Activated T-cell treated with anti-CD3 and anti-CD28 coated beads, Interleukin-2, amount 50 U/mL, for 1 hour (primary cell): Measurements from ENCODE around the gene TEX50.
A peak's percentile ranks its signal among the peaks of the same experiment; 100 is the strongest.
"Not testable (repeated sequence)": the region's sequence is repeated elsewhere in the genome, so short reads cannot be mapped to it uniquely, and the experiment has no call there.

Experiments used
- DNase-seq: peaks from one replicate; pipeline ENCODE4 v3.0.0-alpha.2; 2020

Gene TEX50

DNA sequence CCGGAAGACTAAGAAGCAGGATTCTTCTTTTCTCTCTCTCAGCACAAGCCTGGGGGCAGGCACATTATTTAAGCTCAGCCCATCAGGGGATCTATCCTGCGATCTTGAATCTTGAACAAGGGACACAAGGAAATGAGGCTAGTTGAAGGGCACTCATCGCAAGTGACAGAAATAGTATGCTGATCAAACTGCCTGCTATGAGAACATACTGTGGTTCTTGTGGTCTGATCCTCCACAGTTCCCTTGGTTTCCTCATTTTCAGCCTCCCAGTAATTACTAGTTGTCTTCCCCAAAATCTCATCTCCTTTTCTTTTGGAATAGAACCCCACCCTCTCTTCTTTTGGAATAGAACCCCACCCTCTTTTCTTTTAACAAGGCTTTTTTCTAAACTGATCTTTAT, 28.0 kb downstream of the TEX50 start:
- no peak for DNase-seq

DNA sequence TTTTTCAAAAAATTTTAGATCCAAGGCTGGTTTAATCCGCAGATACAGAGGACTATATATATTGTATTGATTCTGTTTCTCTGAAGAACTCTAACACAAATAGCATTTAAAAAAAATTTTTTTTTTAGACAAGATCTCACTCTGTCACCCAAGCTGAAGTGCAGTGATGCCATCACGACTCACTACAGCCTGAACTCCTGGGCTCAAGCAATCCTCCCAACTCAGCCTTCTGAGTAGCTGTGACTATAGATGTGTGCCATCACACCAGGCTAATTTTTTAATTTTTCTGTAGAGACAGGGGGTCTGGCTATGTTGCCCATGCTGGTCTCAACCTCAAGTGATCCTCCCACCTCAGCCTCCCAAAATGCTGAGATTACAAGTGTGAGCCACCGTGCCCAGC, 31.5 kb downstream of the TEX50 start:
- DNase-seq = no peak

DNA sequence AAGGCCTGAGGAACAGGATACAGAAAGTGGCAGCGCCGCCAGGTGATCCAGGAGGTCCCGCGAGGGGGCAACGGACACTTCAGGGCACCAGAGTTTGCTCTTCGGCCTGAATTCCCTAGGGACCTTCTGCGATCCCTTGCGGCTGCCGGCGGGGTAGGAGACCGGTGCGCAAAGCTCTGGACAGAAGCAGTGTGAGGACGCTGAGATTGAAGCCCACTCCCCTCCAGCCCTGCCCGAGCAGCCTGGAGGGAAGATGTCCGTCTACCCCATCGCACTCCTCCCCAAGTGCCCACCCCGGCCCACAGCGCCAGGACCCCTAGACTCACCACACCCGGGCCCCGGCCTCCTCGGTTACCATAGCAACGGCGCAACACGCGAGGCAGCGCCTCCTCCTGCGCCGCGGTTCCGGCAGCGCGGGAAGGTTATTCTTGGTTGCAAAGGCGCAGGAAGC, 34.4 kb downstream of the TEX50 start, which contains the start of gene ANKRD45:
ANKRD45 (minus strand) TSS at position 361 of the 451 bp plus-strand sequence. CDS start 10,433 bp downstream, outside the sequence.
- peak; percentile 19 for DNase-seq

DNA sequence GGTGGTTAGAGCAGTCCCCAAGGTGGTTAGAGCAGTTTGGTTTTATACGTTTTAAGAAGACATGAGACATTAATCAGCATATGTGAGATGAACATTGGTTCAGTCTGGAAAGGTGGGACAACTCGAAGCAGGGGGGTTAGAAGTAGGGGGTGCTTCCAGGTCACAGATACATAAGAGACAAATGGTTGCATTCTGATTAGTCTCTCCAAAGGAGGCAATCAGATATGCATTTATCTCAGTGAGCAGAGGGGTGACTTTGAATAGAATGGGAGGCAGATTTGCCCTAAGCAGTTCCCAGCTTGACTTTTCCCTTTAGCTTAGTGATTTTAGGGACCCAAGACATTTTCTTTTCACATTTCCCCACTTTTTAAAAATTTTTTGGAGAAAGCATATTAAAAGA, 39.4 kb downstream of the TEX50 start:
- not testable (repeated sequence) for DNase-seq

DNA sequence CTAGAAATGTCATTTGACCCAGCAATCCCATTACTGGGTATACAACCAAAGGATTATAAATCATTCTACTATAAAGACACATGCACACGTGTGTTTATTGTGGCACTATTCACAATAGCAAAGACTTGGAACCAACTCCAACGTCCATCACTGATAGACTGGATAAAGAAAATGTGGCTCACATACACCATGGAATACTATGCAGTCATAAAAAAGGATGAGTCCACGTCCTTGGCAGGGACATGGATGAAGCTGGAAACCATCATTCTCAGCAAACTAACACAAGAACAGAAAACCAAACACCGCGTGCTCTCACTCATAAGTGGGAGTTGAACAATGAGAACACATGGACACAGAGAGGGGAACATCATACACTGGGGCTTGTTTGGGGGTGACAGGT, 45.0 kb downstream of the TEX50 start:
- DNase-seq = not testable (repeated sequence)

DNA sequence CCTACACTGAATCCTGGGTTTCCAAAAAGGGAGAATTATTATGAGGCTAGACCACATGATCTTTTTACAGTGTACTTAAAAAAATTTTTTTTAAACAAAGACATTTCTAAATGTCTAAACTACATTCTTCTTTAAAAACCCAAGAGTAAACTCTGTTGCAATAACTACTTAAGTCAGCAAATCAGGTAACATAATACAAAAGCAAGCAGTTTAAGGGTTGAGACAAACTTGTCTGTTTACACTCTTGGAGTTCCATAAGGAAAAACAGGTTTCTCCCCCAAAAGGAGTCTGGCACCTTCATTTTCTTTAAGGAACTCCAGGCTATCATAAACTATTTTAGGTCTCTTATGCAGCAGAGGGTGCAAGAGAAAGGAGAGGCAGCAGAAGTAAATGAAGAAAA, 47.0 kb downstream of the TEX50 start:
- no peak for DNase-seq

DNA sequence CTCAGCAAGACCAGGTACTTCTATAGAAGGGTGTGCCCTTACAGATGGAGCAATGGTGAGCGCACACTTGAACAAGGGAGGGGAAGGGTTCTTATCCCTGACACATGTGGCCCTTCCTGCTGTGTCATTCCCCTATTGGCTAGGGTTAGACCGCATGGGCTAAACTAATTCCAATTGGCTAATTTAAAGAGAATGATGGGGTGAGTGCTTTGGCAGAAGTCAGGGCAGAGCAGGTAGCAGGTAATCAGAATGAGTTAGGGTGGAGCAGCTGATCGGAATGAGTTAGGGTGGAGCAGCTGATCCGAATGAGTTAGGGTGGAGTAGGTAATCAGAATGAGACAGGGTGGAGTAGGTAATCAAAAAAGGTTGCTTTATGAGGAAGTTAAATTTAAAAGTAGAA, 48.7 kb downstream of the TEX50 start:
- not testable (repeated sequence) for DNase-seq

DNA sequence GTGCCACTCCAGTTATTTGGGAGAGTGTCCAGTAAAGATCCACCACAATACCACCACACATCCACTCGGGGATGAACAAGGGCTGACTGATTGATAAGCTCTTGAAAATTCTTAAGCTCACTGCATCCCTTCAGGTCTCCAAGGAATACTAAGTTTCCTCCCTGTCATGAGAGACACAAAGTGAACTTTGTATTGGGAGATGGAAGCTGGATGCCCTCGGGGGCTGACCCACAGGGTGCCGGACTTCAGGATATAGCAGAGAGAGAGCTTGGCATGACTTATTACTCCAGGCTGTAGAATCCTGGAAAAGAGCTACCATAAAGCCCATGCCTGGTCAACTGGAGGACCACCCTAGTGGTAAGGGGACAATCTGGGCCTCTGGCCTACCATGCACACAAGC, 50.0 kb downstream of the TEX50 start:
- not testable (repeated sequence) for DNase-seq
